HG03066 (cell line): ENCODE data around the gene IPO13.

Source experiments
- ATAC-seq: cut with Tn5 transposase; IDR thresholded peaks from one replicate; pipeline ENCODE4 v1.9.1; 2021; ENCODE audit warnings: low read depth; ENCODE audit not compliant: unreplicated experiment

Gene IPO13

DNA sequence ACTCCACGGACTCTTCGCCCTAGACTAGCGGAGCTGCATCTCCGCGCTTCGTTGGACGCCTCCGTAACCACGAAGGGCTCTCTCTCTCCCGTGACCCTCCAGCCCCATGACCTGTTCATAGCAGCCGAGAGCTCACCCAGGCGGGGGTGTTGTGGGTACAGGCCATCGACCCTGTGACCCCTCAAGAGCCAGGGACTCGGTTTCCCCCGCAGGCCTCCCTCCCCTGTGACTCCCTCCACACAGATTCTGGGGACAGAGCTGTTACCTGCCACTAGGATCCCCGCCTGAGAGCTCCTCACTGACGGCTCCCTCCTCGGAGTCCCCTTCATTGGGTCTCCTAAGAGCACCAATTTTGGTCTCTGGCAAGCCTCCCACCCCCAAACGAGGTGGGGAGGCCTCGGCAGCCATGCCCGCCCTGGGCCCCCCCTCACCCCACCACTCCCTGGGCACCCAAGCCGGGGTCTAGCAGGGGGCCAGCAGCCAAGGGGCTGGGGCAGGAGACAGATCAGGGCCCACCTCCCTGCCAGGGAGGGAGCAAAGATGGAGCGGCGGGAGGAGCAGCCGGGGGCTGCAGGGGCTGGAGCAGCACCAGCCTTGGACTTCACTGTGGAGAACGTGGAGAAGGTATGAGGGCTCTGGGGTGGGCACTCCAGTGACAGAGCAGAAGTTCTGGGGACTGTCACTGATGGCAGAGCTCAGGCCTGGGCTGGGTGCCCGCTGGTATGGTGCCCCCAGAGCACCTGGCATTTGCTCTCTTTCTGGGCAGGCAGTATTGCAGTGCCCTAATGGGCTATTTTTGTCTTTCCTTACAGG is 517 bp downstream of the IPO13 start:
- no peak for ATAC-seq

DNA sequence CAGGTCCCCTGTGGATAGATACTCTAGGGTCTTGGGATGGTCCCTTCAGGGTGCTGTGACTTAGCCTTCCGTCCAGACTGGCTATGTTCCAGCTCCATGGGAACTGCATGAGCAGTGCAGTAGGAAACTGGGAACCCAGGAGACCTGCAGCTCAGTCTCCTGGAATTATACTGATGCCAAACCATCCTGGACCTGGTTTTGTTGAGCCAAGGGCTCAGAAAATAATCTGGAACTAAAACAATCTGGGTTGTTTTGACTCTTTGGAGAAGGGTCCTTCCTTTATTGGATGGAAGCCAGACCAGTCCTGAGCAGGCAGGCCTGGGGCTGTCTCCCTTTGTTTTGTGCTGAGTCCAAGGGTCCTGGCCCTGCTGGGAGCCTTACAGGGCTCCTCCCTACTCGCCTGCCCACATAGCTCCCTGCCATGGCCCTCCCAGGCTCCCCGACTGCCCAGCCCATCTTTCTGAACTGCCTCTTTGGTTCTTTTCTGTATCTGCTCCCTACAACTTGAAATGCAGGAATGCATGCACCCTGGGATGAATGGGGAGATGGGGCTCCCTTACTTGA is 1.2 kb downstream of the IPO13 start:
- ATAC-seq: no peak

DNA sequence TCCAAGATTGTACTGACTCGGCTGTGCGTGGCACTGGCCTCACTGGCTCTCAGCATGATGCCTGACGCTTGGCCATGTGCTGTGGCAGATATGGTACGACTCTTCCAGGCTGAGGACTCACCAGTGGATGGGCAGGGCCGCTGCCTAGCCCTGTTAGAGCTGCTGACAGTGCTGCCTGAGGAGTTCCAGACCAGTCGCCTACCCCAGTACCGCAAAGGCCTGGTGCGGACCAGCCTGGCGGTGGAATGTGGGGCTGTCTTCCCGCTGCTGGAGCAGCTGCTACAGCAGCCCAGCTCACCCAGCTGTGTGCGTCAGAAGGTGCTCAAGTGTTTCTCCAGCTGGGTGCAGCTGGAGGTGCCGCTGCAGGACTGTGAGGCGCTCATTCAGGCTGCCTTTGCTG is 2.9 kb downstream of the IPO13 start:
- ATAC-seq: no peak

DNA sequence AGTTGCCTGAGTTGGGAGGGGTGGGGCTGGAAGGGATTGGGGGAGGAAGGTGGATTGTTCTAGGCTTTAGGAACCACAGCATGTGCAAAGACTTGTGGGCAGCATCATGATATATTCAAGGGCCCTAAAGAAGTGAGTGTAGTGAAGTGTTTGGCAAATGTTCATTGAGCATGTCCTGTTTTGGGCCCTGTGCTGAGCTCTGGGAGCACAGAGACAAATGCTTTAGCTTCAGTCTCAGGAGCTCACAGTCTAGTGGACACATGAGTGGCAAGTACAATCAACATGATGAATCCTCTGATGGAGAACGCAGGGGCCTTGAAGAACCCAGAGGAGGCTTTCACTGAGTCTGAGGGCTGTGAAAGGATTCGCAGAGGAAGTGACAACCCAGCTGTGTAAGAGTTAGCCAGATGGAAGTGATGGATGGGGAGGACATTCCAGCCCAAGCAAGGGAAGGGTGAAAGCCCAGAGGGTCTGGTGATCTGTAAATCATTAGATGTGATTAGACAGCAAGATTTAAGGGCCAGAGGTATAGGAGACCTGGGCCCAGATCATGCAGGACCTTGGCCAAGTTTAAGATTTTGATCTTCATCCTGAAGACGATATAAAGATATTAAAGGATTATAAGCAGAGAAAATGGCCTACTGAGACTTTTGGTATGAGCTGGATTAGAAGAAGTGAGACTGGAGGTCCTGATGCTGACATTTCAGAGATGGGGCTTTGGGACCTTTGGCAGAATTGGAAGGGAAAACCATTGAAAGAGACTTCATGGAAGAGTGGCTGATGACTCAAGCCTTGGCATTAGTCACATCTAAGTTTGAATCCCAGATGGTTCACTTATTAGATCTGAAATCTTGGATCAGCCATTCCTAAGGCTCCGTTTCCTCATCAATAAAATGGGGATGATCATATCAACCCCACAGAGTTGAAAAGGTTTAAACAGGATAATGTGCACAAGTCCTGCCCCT is 4.6 kb downstream of the IPO13 start:
- no peak for ATAC-seq

DNA sequence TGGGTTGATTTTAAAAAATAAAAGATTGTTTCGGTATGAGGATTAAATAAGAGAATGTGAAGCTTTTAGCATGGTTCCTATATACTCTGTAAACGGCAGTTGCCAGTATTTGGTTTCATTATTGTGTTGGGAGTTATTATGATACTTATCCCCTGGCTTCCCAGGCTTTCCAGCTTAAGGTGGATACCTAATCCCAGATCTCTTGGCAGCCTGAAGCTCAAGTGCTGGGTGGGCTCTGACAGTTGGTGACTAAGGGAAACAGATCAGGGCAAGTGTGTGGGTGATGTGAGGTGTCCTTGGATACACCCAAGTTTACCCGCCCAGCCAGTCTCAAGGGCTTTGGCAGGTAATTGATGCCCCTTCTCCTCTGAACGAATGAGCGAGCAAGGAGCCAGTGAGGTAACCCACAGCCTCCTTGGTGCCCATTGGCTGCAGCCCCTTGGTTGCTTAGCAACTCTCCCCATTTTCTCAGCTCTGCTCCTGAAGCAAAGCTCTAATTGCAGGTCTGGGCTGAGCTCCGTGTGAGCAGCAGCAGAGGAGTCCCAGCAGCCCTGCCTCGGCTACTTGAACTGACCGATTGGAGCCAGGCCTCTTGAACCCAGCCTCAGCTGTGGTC is 6.1 kb downstream of the IPO13 start:
- no peak for ATAC-seq

DNA sequence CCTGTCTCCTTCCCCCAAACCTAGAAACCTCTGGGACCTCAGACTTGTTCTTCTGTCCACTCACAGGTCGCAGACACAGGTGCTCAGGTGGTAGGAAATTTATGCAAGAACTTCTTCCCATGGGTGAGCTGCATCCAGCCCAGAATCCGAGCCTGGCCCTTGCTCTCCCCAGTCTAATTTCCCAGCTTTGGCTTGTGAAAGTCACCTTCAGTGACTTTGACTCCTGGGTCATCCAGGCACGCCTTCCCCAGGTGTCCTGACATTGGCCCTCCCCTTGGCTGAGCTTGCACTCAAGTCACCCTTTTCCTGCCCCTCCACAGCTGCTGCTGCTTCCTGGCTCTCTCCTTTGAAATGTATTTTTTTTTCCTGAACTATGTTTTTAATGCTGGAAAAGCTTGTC is 6.6 kb downstream of the IPO13 start:
- no peak for ATAC-seq

DNA sequence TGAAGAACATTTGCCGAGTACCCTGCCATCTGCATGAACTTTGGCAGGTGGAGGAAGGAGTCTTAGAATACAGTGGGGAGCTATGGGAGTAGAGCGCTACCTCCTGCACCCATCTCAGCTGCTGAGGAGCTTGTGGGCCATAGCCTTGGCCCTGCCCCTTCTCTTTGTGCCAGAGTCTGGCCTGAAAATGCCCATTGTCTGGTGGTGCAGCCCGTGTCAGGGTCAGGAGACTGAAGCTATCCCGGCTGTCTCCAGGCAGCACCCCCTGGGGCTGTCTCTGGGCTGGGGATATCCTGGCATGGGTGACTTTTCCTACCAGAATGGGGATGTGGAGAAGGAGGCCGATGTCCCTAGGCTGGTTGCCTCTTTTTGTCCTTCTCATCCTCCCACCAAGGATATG is 7.3 kb downstream of the IPO13 start:
- no peak for ATAC-seq

DNA sequence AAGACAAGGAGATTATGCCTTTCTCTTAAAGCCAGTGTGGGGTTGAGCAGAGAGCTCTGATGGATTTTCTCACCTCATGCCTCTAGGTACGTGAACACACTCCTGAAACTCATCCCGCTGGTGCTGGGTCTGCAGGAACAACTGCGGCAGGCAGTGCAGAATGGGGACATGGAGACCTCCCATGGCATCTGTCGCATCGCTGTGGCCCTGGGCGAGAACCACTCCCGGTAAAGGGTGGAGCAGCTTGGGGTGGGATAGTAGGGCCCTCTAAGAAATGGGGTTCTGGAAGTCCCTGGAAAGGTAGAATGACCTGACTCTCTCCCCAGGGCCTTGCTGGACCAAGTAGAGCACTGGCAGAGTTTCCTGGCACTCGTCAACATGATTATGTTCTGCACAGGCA is 9.5 kb downstream of the IPO13 start:
- no peak for ATAC-seq

DNA sequence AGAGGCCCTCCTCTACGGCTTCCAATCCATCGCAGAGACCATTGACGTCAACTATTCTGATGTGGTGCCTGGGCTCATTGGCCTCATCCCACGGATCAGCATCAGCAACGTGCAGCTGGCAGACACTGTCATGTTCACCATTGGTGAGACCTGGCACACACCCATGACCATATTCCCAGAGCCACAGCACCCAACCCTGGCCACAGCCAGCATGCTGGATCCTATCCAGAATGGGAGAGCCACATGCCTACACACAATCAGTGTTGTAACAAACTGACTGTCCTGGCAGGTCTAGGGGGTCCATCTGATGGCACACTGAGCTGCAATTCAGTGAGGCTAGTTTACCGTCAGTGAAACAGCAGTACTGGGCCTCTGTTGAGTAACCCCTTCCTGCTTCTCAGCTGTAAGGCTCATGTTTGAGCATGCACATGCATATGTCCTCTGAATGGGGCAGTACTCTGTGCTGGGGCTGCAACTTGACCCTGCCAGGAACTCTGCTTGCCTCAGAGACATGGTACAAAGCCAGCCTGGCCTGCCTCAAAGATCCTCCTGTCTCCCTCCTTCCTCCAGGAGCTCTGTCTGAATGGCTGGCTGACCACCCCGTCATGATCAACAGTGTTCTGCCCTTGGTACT is 10.8 kb downstream of the IPO13 start:
- no peak for ATAC-seq

DNA sequence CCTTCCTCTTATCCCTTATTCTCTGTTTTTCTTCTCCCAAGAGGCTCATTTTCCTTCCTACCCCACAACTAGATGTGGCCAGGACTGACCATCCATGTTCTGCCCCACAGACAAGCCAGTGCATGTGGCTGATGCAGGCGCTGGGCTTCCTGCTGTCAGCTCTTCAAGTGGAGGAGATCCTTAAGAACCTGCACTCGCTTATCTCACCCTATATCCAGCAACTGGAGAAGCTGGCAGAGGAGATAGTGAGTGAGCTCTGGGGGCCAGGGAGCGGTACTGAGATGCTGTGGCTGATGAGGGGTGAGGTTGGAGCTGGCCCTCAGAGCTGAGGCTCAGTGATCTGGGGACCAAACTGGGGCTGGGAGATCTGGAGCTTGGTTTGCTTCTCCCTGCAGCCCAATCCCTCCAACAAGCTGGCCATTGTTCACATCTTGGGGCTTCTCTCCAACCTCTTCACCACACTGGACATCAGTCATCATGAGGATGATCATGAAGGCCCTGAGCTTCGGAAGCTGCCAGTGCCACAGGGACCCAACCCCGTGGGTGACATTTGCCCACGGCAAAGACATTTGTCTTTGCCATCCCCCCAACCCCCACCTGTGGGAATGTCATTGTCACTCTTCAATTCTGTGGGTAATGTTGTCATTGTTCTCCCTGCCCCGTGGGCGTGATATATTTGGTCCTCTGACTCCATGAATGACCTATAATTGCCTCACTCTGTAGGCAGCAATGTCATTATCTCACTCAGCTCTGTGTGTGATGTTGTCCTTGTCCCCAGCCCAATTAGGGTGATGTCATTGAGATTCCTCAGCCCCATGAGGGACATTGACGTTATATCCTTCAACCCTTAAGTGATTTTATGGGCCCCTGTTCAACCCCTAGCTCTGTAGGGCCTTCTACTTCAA is 11.9 kb downstream of the IPO13 start:
- ATAC-seq: no peak

DNA sequence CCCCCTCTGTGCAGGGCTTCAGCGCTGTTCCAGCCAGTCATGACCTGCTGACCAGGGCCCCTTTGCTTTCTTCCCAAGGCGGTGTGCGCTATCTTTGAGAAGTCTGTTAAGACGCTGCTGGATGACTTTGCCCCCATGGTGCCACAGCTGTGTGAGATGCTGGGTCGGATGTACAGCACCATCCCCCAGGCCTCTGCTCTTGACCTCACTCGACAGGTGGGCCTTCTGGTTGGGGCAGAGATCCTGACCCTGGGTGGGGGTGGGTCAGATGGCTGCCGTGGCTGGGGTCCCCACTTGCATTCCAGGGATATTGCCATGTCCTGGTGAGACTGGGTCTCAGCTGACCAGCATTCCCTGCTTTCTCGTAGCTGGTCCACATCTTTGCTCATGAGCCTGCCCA is 14.0 kb downstream of the IPO13 start:
- ATAC-seq: no peak

DNA sequence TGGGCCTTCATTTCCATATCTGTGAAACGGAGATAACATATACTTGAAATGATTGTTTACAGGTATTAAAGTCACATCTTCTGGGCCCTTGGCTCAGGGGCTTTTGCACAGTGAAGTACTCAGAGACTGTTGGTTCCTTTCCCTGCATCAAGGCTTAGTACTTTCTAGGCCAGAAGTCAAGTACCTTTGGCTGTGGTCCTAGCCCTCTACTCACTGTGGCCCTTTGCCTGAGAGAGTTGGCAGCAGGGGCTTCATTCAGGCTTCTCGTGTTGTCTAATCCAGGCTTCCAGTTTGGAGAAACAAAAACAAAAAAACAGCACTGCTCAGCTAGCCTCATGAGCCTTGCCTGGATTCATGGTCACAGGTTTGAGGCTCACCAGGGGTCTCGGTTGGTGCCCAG is 14.9 kb downstream of the IPO13 start:
- ATAC-seq: no peak

DNA sequence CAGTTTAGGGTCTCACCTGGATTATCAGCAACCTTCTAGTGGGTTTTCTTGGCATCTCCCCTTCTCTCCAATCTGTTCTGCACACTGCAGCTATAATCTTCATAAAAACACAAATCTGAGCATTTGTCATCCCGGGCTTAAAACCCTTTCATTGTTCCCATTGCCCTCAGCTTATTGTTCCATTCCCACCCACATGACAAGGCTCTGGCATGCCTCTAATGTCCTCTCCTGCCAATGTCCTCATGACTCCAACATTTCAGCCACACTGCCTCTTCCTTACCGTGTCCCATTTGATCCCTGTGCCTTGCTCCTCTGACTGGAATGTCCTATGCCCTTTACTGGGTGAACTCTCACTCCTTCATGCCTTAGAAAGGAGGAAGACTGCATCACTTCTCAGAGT is 15.6 kb downstream of the IPO13 start:
- ATAC-seq: no peak

DNA sequence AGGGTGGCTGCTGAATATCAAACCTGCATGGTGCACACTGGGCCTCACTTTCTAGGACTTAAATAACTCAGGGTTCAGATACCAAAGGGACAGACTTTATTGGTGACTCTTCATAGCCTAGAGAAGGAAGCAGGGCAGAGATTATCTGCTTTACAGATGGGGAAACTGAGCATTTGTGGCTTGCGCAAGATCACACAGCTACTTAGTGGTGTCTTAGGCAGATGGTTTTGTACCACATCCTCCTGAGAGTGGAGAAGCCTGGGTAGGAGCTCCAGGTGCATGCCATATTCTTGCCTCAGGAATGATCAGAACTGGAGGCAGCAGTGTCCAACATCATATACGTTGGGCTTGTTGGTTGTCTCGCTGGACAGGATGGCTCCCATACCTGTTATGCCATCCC is 16.3 kb downstream of the IPO13 start:
- ATAC-seq: no peak

DNA sequence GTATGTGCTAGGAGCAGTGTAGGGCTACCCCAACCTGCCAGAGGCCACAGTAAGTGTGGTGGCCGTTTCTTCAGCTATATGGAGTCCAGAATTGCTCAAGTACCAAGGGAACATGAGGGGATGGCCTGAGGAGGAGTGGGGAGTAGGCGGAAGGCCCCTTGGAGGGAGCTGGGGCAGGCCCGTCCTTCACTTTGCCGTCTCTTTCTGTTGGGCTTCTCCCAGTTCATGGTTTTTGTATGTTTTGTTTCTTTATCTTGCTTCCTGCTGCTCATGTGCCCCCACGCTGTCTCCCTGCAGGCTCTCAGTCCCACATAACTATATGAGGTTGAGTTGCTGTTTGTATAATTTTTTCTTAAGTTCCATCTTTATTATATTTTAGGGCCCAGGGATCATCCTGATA is 17.1 kb downstream of the IPO13 start:
- no peak for ATAC-seq

DNA sequence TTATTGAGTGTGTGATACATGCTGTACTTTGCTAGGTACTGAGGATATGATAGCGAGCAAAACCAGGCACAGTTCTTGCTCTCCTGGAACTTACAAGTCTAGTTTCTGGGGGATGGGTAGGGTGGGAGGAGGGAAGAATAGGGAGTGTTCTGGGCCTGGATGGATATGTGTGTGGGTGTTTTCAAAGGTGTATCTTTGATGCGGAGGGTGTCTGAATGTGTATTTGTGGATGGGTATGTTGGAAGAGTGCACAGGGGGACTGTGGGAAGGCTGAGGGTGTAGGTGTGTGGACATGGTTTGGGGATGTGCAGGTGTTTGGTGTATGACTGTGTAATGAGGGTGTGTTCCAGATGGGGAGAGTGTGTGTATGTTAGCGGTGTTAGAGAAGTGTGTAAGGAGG is 18.6 kb downstream of the IPO13 start:
- no peak for ATAC-seq

DNA sequence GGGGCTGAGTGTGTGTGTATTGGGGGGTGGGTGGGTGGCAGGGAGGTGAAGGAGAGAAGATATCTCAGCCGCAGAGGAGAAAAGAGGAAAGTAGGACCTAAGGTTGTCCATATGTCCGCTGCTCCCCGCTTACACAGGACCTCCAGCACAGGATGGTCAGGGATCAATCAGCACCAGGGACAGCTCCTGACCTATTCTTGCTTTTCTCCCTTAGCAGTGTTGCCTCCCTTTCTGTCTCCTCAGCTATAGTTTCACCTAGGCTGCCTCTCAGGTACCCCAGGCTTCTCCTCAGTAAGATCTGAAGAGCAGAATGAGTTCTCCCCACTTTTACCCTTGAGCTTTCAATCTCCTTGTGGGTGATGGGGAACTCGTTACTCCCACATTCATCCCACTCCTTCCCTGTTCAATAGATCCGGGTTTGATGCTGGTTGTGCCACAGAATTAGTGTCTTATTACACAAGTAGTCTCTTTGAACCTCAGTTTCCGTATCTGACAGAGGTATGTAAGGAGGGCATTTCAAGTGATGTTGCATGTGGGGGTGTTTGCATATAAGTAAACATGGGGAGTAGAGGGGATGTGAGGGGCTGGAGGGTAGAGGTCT is 21.7 kb downstream of the IPO13 start:
- no peak for ATAC-seq

DNA sequence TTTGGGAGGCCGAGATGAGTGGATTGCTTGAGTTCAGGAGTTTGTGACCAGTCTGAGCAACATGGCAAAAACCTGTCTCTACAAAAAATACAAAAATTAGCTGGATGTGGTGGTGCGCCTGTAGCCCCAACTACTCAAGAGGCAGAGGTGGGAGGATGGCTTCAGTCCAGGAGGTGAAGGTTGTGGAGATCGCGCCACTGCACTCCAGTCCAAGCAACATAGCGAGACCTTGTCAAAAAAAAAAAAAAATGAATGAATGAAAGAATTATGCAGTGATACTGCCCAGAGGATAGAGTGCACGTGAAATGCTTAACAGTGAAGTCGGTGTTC is 22.6 kb downstream of the IPO13 start:
- ATAC-seq: no peak

DNA sequence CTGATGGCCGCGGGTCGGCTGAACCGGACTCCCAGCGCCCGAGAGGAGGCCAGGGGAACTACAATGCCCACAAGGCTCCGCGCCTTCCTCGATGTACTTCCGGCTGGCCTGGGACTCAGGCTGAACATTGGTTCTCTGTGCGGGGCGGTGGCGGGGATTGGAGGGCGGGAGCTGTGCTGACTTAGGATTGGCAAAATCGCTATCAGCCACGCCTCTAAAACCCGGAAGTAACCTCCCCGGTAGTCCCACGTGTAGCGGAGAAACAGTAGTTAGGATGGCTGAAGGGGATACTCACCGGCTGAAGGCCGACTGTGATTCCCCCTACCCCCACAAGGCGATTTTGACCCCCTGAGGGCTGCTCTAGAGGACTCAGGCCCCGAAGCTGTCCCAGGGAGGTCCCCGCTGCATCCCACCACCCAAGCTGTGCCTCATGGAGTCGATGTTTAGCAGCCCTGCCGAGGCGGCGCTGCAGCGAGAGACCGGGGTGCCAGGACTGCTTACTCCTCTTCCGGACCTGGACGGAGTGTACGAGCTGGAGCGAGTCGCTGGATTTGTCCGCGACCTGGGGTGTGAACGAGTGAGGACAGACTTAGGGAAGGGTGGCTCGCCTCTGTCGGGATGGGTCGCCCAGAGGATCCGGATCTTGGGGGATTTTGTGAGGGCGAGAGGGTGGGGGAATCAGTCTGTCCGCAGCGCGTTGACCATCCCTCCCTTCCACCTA is 23.2 kb downstream of the IPO13 start, which contains the start of gene DPH2:
Gene DPH2, plus strand, starts transcription at position 265 of the 721 bp plus-strand sequence. Its CDS starts 166 bp downstream, at position 431.
- peak; percentile 88 for ATAC-seq
